Common myeloid progenitor, CD34-positive (primary cell): Measurements from ENCODE around the gene DNMT3B.

Experiments used
- CTCF ChIA-PET: fragments of 350-600 bp; sonication (Branson Sonifier 250); formaldehyde crosslinking; loops from one replicate; lab custom pipeline; 2021; ENCODE audit warnings: antibody characterized with exemption; lab: Charles Lee
- POLR2A ChIA-PET: fragments of 350-600 bp; sonication (Branson Sonifier 250); formaldehyde crosslinking; loops from one replicate; lab custom pipeline; 2021; ENCODE audit warnings: antibody characterized with exemption; lab: Charles Lee
- DNase-seq, 3 donors: peaks; one replicate each; pipeline versions ENCODE4 v3.0.0 to v3.0.0-alpha.2; 2013
- H3K27ac ChIP-seq, 2 experiments: 1 replicate in 1 of 2; 2 replicates in 1 of 2; pipeline ENCODE4 v1.7.0; 2013; ENCODE audit warnings: inconsistent platforms in 2 of 2, low read length in 2 of 2, mild to moderate bottlenecking in 2 of 2, low read depth in 1 of 2, moderate library complexity in 1 of 2; ENCODE audit not compliant: severe bottlenecking in 2 of 2, insufficient read depth in 1 of 2, poor library complexity in 1 of 2
- H3K27me3 ChIP-seq, 5 experiments: replicated peaks in 2 of 5; 1 replicate in 3 of 5; 2 replicates in 2 of 5; pipeline versions ENCODE4 v1.6.1 to v1.7.0; 2013; ENCODE audit warnings: low read length in 4 of 5, mild to moderate bottlenecking in 2 of 5, moderate library complexity in 2 of 5, inconsistent platforms in 1 of 5; ENCODE audit not compliant: insufficient read depth in 5 of 5, control insufficient read depth in 4 of 5
- H3K36me3 ChIP-seq, 4 experiments: 1 replicate in 2 of 4; 2 replicates in 2 of 4; pipeline versions ENCODE4 v1.6.1 to v1.7.0; 2013; ENCODE audit warnings: low read length in 3 of 4, control low read depth in 1 of 4, mild to moderate bottlenecking in 1 of 4; ENCODE audit not compliant: control insufficient read depth in 4 of 4, insufficient read depth in 4 of 4
- H3K4me1 ChIP-seq, 4 experiments: 1 replicate in 3 of 4; 2 replicates in 1 of 4; pipeline versions ENCODE4 v1.6.1 to v1.7.1; 2013; ENCODE audit warnings: low read length in 3 of 4, mild to moderate bottlenecking in 3 of 4, control low read depth in 1 of 4, inconsistent platforms in 1 of 4, moderate library complexity in 1 of 4; ENCODE audit not compliant: control insufficient read depth in 4 of 4, insufficient read depth in 4 of 4; ENCODE audit errors: control extremely low read depth in 1 of 4
- H3K4me3 ChIP-seq, 7 experiments: 1 replicate in 4 of 7; 2 replicates in 3 of 7; pipeline versions ENCODE4 v1.5.1 to v1.7.0; 2013; ENCODE audit warnings: mild to moderate bottlenecking in 7 of 7, low read length in 6 of 7, moderate library complexity in 6 of 7, inconsistent platforms in 2 of 7, low read depth in 2 of 7, control low read depth in 1 of 7; ENCODE audit not compliant: insufficient read depth in 4 of 7, control insufficient read depth in 1 of 7; ENCODE audit errors: extremely low read depth in 1 of 7
- H3K9me3 ChIP-seq, 5 experiments: 1 replicate in 4 of 5; 2 replicates in 1 of 5; pipeline versions ENCODE4 v1.6.1 to v1.7.1; 2013; ENCODE audit warnings: low read length in 4 of 5, mild to moderate bottlenecking in 2 of 5, inconsistent platforms in 1 of 5, low read depth in 1 of 5, moderate library complexity in 1 of 5; ENCODE audit not compliant: control insufficient read depth in 4 of 5, insufficient read depth in 2 of 5; ENCODE audit errors: control extremely low read depth in 1 of 5
- WGBS: methylation state at CpG from one replicate; pipeline ENCODE4 v1.1.5; 2013; ENCODE audit not compliant: insufficient coverage; 5-methylcytosine and 5-hydroxymethylcytosine counted together

DNMT3B gene

DNA sequence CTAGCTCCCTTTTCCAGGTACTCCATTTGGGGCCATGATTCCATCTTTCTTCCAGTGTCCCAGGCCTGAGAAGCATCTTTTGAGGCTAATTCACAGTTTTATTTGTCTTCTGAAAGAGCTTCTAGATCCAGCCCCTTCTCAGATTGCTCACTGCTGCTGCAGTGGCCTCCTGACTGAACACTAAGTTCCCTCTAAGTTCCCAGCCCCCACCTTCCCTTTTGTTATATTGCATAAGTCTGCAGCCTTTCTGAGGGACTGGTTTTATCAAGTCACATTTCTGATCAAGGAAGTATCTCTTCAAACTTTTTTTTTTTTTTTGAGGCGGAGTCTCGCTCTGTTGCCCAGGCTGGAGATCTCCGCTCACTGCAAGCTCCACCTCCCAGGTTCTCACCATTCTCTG, 68.3 kb downstream of the DNMT3B start:
- Histone ChIP-seq H3K4me1 (peaks cover 0 to 14% (median 3%) of the 10 kb centered on the region in 4 experiments), H3K9me3 (no peaks in the 10 kb centered on the region), H3K36me3 (peaks cover 18 to 70% (median 49%) of the 10 kb centered on the region in 4 experiments), H3K4me3 (no peak overlapping the region), H3K27ac (no peak overlapping the region), H3K27me3 (no peaks in the 10 kb centered on the region)
- ChIA-PET CTCF (interaction anchor here (0.7 to 1.9 kb wide), 5 partner anchors 17 to 50 kb away, joined by 3 to 11 read pairs (median 4); no protein-coding TSS in a partner anchor), POLR2A (interaction anchor here (0.9 kb wide), 1 partner anchor 9 kb away, joined by 3 read pairs; no protein-coding TSS in a partner anchor)
- 93% methylated on average over 3 of the region's 3 CpGs for WGBS
- peak; percentile 36 to 77 (median 77) for DNase-seq

DNA sequence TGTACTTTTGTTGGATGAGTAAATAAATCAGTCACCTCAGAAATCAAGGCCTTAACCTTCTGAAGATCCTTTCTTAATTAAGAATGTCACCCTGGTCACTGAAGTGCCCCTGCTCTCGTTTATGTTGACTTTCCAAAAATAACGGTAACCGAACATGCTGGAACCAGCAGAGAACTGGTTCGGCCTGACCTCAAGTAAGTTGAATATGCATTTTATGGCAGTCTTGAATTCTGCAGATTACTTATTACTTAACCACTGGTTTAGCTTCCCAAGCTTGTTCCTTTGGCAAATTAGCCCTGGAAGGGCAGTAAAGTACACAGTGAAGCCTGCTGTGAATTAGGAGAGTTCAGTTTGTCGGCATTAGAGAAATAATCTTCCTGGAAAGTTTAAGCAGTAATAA, 69.8 kb downstream of the DNMT3B start:
- Histone ChIP-seq H3K36me3 (peaks cover 21 to 75% (median 55%) of the 10 kb centered on the region in 4 experiments), H3K4me3 (no peak overlapping the region), H3K9me3 (no peaks in the 10 kb centered on the region), H3K27me3 (no peaks in the 10 kb centered on the region), H3K4me1 (peaks cover 0 to 14% (median 3%) of the 10 kb centered on the region in 4 experiments), H3K27ac (no peak overlapping the region)
- CTCF ChIA-PET: no interaction called here
- POLR2A ChIA-PET: interaction anchor here (0.9 kb wide), 1 partner anchor 9 kb away, joined by 3 read pairs; no protein-coding TSS in a partner anchor
- DNase-seq: no peak
- WGBS: 100% methylated on average over 1 of the region's 5 CpGs

DNA sequence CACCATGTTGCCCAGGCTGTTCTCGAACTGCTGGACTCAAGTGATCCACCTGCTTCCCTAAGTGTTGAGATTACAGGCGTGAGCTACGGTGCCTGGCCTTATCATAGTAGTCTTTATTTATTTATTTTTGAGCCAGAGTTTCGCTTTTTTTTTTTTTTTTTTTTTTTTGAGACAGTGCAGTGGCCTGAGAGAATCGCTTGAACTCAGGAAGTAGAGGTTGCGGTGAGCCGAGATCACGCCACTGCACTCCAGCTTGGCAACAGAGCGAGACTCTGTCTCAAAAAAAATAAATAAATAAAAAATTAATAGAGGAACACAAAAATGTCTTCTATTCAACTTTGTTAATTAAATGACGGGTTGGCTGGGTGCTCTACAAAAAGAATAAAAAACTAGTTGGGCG, 70.5 kb downstream of the DNMT3B start:
- peak in 2 of 3 donors; percentile 28 to 35 for DNase-seq
- H3K9me3 ChIP-seq: no peaks in the 10 kb centered on the region
- no peaks in the 10 kb centered on the region for H3K27me3 ChIP-seq
- ChIA-PET CTCF (no interaction called here), POLR2A (interaction anchor here (0.9 kb wide), 1 partner anchor 8 kb away, joined by 3 read pairs; no protein-coding TSS in a partner anchor)
- H3K4me1 ChIP-seq: peaks cover 0 to 14% (median 3%) of the 10 kb centered on the region in 4 experiments
- peaks cover 21 to 76% (median 56%) of the 10 kb centered on the region in 4 experiments for H3K36me3 ChIP-seq
- H3K27ac ChIP-seq: no peak overlapping the region
- H3K4me3 ChIP-seq: no peak overlapping the region
- 100% methylated on average over 4 of the region's 11 CpGs for WGBS

DNA sequence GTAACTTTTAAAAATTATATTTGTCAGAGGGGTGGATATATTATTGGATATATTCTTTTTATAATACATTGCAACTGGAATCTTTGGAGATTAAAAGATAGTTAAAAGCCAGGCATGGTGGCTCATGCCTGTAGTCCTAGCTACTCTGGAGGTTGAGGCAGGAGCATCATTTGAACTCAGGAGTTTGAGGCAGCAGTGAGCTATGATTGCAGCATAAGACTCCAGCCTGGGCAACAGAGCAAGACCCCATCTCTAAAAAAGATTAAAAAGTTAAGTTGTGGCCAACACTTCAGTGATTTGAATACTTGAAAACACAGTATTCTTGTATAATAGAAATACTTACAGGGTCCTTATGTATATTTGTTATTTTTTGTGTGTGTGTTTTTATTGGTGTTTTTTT, 72.8 kb downstream of the DNMT3B start:
- no peak overlapping the region for H3K27ac ChIP-seq
- H3K27me3 ChIP-seq: no peaks in the 10 kb centered on the region
- H3K36me3 ChIP-seq: peaks cover 33 to 77% (median 55%) of the 10 kb centered on the region in 4 experiments
- no peak for DNase-seq
- peaks cover 0 to 6% (median 2%) of the 10 kb centered on the region in 4 experiments for H3K4me1 ChIP-seq
- CTCF ChIA-PET: no interaction called here
- no peaks in the 10 kb centered on the region for H3K9me3 ChIP-seq
- POLR2A ChIA-PET: no interaction called here
- H3K4me3 ChIP-seq: no peak overlapping the region

DNA sequence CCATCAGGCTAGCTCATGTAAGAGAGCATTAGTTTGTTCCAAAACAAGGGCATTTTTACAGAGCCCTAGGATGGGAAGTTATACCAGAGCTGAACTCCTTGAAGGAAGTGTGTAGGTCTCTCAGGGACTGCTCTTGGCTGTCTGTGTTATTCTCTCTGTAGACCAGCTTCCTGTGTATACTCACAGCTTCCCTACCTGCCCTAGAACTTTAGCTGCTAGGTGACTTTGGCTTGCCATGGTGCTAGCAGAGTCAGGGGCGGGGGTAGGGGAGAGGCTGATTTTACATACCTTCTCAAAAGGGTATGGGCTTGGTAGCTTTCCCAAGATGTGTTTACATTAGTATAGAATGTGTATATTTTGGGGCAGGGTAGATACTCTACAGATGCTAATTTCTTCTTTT, 75.0 kb downstream of the DNMT3B start:
- WGBS: 100% methylated on average over 1 of the region's 1 CpG
- Histone ChIP-seq H3K27me3 (no peaks in the 10 kb centered on the region), H3K27ac (no peak overlapping the region), H3K4me3 (no peak overlapping the region), H3K36me3 (peaks cover 33 to 81% (median 56%) of the 10 kb centered on the region in 4 experiments), H3K9me3 (no peaks in the 10 kb centered on the region), H3K4me1 (peaks cover 0 to 4% (median 0%) of the 10 kb centered on the region in 4 experiments)
- ChIA-PET CTCF (interaction anchor here (1.9 kb wide), 1 partner anchor 17 kb away, joined by 5 read pairs; the partner anchor contains the start of gene MAPRE1), POLR2A (no interaction called here)
- DNase-seq: no peak

DNA sequence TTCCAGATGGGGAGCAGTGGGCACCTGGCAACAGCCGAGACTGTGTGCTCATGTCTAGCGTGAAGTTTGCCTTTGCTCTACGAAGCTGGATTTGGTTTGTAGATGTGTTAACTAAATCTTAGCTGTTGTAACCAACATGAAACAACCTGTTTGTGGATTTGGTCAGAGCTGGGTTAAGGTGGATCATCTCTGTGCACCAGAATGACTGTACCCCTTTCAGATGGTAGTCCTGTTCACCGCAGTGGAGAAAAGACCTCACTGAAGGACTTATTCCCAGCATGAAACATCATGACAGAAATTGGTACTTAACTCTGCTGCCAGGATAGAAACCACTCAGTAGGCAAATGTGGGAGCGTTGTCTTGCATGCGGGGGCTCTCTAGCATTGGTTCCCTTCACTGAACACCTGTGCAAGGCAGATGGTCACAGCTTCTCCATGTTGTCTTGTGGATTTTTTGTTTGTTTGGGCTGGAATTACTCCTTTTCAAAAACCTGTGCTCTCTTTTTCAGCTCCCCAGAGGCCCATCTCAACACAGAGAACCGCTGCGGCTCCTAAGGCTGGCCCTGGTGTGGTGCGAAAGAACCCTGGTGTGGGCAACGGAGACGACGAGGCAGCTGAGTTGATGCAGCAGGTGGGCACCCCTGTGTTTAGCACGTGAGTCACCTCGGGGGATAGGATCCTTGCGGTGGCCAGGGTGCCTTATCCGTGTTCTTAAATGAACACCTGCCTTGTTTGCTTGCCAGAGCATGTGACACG, 77.2 kb downstream of the DNMT3B start:
- H3K27ac ChIP-seq: no peak overlapping the region
- 96% methylated on average over 16 of the region's 17 CpGs for WGBS
- H3K9me3 ChIP-seq: no peaks in the 10 kb centered on the region
- POLR2A ChIA-PET: no interaction called here
- peaks cover 31 to 81% (median 60%) of the 10 kb centered on the region in 4 experiments for H3K36me3 ChIP-seq
- H3K4me1 ChIP-seq: peaks cover 0 to 4% (median 0%) of the 10 kb centered on the region in 4 experiments
- H3K27me3 ChIP-seq: no peaks in the 10 kb centered on the region
- no peak overlapping the region for H3K4me3 ChIP-seq
- CTCF ChIA-PET: no interaction called here
- no peak for DNase-seq

DNA sequence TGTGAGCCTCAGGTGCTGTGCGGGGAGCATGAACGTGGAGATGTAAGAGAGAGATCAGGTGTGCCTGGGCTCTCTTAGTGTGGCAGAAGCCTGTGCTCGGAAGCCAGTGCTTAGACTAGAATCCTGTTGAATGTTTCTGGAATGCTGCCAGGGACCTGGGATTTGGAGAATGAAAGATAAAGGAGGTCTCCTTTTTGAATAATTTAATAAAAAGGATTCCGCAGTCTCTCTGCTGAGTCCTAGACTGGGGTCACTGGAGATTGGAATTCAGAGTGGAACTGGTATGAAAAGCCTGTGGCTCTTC, 77.7 kb downstream of the DNMT3B start:
- no peaks in the 10 kb centered on the region for H3K9me3 ChIP-seq
- ChIA-PET CTCF (interaction anchor here (1.0 kb wide), 1 partner anchor 238 kb away, joined by 3 read pairs; no protein-coding TSS in a partner anchor), POLR2A (no interaction called here)
- no peak for DNase-seq
- no peak overlapping the region for H3K4me3 ChIP-seq
- no peaks in the 10 kb centered on the region for H3K27me3 ChIP-seq
- H3K4me1 ChIP-seq: peaks cover 0 to 4% (median 0%) of the 10 kb centered on the region in 4 experiments
- WGBS: 100% methylated on average over 4 of the region's 4 CpGs
- H3K36me3 ChIP-seq: peaks cover 29 to 80% (median 61%) of the 10 kb centered on the region in 4 experiments
- no peak overlapping the region for H3K27ac ChIP-seq
